Heart left ventricle (tissue), 16 donors: ENCODE results near the gene TLCD3A. TPM values are rescaled to one million over a fixed set of nuclear protein-coding genes. Genes with fewer than 3 reads are reported as not detected.
A peak's percentile ranks its signal among the peaks of the same experiment; 100 is the strongest.

Experiments
- ATAC-seq, 4 donors: fragments of 200-7000 bp; cut with Tn5 transposase; one replicate each; pipeline ENCODE4 v1.9.1; 2020 to 2022; ENCODE audit warnings: moderate library complexity in 4 of 4, mild to moderate bottlenecking in 3 of 4, moderate number of reproducible peaks in 1 of 4
- DNase-seq, 5 donors: peaks; one replicate each; pipeline ENCODE4 v3.0.0-alpha.2; 2020
- H3K27ac ChIP-seq, 12 donors: fragments of 200-600 bp; sonication (generic) in 4 of 12; one replicate each; pipeline versions ENCODE4 v1.5.0 to v1.8.0; 2016 to 2022; ENCODE audit warnings: mild to moderate bottlenecking in 2 of 12
- H3K27me3 ChIP-seq, 9 donors: fragments of 200-600 bp; sonication (generic) in 2 of 9; one replicate each; pipeline versions ENCODE4 v1.5.1 to v1.8.0; 2016 to 2022; ENCODE audit warnings: mild to moderate bottlenecking in 3 of 9
- H3K36me3 ChIP-seq, 9 donors: fragments of 200-600 bp; sonication (generic) in 2 of 9; one replicate each; pipeline versions ENCODE4 v1.5.0 to v1.8.0; 2018 to 2022; ENCODE audit warnings: mild to moderate bottlenecking in 2 of 9
- H3K4me1 ChIP-seq, 12 donors: fragments of 200-600 bp; sonication (generic) in 4 of 12; one replicate each; pipeline versions ENCODE4 v1.5.0 to v1.8.0; 2016 to 2022; ENCODE audit warnings: mild to moderate bottlenecking in 3 of 12
- H3K4me3 ChIP-seq, 12 donors: fragments of 200-600 bp; sonication (generic) in 4 of 12; one replicate each; pipeline versions ENCODE4 v1.5.0 to v1.8.0; 2017 to 2022; ENCODE audit warnings: mild to moderate bottlenecking in 9 of 12, moderate library complexity in 4 of 12
- H3K9me3 ChIP-seq, 12 donors: fragments of 200-600 bp; sonication (generic) in 4 of 12; one replicate each; pipeline versions ENCODE4 v1.5.0 to v1.8.0; 2016 to 2022; ENCODE audit warnings: mild to moderate bottlenecking in 1 of 12
- CTCF ChIP-seq, 12 donors: fragments of 200-600 bp; sonication (generic) in 4 of 12; IDR thresholded peaks; one replicate each; pipeline versions ENCODE4 v1.5.0 to v1.8.0; 2018 to 2022; ENCODE audit warnings: antibody characterized with exemption in 12 of 12, mild to moderate bottlenecking in 5 of 12
- POLR2A ChIP-seq, 2 donors: fragments of 450-650 bp; IDR thresholded peaks; one replicate each; pipeline ENCODE4 v1.6.1; 2017; ENCODE audit warnings: antibody characterized with exemption in 2 of 2, mild to moderate bottlenecking in 2 of 2, moderate library complexity in 2 of 2
- WGBS, 4 donors: extraction: QIAGEN DNeasy Blood & Tissue Kit in 2 of 4; methylation state at CpG; one replicate each; pipeline versions ENCODE4 v1.1.5 to v1.1.7; 2013 to 2018; 5-methylcytosine and 5-hydroxymethylcytosine counted together
- intact Hi-C, 10 donors: fragments of 100-400 bp; cut with DNase I; formaldehyde crosslinking; loops; one replicate each; pipeline versions ENCODE4 v1.11.1 to v1.14.2; 2022
- polyA plus RNA-seq, 2 donors: library from polyadenylated mRNA; stranded (reverse); fragments of 200-250 nt; gene quantifications; one replicate each; pipeline ENCODE4 v1.2.3, GENCODE V29; 2013
- total RNA-seq, 9 donors: library from RNA; depleted of rRNA in 2 of 9; stranded (reverse); fragments of >200 nt in 2 of 9; fragmentation: NEBNext Ultra II Directional in 3 of 9; extraction: Animal tissue kit (Norgen Biotek cat#: 25700) in 3 of 9; gene quantifications; one replicate each; pipeline versions ENCODE4 v1.1.0 to v1.2.4, GENCODE V29; 2016 to 2023
- donor health status: ischemic (EF 13 %, LVEDD 7.1; RV severe dilation, severe dysfunction).
- donor health status: healthy with polysubstance abuse.
- donor health status: DM: no; HTN: yes; CAD: no.
- donor health status: DM: no; HTN: no; CAD: no.
- donor health status: ischemic (EF 25% LVEDD 6.9; RV normal size, moderate dysfunction).
- donor health status: ischemic (EF 25% LVEDD 5.7; RV mildly dilated, moderate dysfunction).
- donor health status: healthy.
- donor health status: DM: yes; HTN: yes; CAD: no.
- donor health status: ischemic (EF 35%, LVEDD 5.7; RV mildly dilated, moderate dysfunction).
- donor health status: nonischemic (EF 11% LVEDD 7.7; RV severe dilation, severe dysfunction).
- donor health status: DM: yes; HTN: yes; CAD: no.
- donor health status: PGD.
- donor health status: ischemic (EF 29% LVEDD 5.4; RV normal size, mild dysfunction).
- donor health status: nonischemic (EF 23%, LVEDD 6.1; RV moderate dilation, normal function).

Gene TLCD3A
- total and polyA plus RNA-seq, 11 donors, result 0.76 to 4.7 (median 2.9) TPM

DNA sequence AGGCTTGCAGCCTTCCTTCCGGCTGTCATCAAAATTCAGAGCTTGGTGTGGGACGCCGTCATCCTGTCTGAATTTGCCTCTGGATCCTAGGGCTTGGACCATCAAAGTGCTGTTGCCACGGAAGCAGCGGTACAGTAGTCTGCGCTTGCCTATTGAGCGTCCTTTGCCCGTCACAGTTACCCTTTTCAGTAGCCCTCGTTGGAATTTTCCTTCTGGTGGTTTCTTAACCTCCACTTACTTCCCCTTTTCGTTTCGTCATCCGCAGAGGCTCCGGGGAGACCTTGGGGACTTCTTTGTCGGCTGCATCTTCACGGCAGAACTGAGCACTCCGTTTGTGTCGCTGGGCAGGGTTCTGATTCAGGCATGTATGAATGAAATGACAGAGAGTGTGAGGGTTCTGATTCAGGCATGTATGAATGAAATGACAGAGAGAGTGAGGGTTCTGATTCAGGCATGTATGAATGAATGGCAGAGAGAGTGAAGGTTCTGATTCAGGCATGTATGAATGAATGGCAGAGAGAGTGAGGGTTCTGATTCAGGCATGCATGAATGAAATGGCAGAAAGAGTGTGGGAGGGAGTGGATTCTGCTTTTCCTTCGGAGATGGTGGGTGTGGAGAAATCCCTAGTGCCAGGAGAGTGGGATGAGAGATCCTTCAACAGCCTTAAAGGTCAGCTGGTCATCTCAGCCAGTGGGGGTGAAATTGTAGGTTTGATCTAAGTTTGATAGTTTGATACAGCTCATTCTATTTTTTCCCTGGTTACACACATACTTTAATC, 8.0 kb downstream of the TLCD3A start:
- Histone ChIP-seq H3K4me1 (peaks cover 0 to 12% (median 0%) of the 10 kb centered on the region in 12 donors), H3K27me3 (no peaks in the 10 kb centered on the region), H3K36me3 (peaks cover 0 to 78% (median 55%) of the 10 kb centered on the region in 9 donors), H3K4me3 (no peak overlapping the region), H3K9me3 (no peaks in the 10 kb centered on the region), H3K27ac (no peak overlapping the region)
- WGBS, 4 donors, result 78 to 88% (median 84%) methylated on average over 18 of the region's 18 CpGs
- ATAC-seq (peak in 2 of 4 donors; percentile 41 to 51), DNase-seq (no peak)
- TF ChIP-seq CTCF (IDR thresholded peaks at IDR 0.05), result no peak
- TF ChIP-seq POLR2A (IDR thresholded peaks at IDR 0.05), result no peak
- intact Hi-C loops, result no loop called here

DNA sequence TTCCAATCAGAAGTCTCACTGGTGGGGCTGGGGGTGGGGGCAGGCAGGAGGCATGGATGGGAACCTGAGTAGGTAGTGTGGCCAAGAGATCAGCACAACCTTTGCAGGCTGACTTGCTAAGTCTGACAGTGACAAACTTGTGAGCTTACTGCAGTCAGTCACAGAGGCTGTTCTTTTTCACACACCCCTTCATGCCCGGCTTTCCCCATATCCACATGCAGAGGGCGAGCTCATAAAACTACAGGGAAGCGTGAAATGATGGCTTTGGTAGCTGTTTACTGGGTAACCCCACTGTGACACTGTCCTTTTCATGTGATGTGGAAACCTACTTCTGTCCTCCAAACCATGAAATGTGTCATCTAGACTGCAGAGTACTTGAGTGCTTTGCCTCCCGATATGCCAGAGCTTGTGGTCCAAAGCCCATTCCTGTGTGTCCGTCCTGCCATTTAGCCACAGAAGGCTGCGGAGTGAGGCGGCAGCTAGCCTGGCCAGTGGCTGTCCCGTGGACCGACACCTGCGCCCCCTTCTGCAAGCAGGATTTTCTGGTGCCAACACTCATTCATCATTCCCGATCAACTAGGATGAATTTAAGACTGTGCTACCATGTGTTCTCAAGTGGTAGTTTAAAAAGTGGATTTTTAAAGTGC, 9.9 kb downstream of the TLCD3A start:
- H3K27ac ChIP-seq, result no peak overlapping the region
- ATAC-seq (no peak), DNase-seq (no peak)
- H3K4me3 ChIP-seq, result no peak overlapping the region
- H3K36me3 ChIP-seq, result peaks cover 0 to 96% (median 73%) of the 10 kb centered on the region in 9 donors
- no peaks in the 10 kb centered on the region for H3K27me3 ChIP-seq
- TF ChIP-seq POLR2A (IDR thresholded peaks at IDR 0.05) (no peak), CTCF (IDR thresholded peaks at IDR 0.05) (no peak)
- H3K9me3 ChIP-seq, result no peaks in the 10 kb centered on the region
- peaks cover 0 to 12% (median 0%) of the 10 kb centered on the region in 12 donors for H3K4me1 ChIP-seq
- 88 to 97% (median 92%) methylated on average over 11 of the region's 11 CpGs for WGBS, 4 donors
- intact Hi-C loops, result no loop called here

DNA sequence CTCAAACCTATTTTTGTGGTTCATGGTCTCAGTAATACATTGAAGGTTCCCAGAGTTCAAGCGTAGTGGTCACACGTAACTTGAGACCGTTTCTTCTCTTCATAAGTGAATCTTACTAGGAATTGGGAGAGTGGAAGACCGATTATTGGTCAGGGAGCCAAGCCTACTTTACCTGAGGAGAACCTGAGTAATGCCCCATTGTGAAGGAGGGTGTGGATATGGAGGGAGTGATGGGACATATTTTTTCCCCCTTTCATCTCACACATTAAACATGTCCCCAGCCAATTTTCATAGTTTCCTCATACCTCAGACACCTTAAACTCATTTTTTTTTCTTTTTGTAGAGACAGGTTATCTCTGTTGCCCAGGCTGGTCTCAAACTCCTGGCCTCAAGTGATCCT, 10.7 kb downstream of the TLCD3A start:
- Histone ChIP-seq H3K9me3 (no peaks in the 10 kb centered on the region), H3K27me3 (no peaks in the 10 kb centered on the region), H3K27ac (no peak overlapping the region), H3K4me1 (peaks cover 0 to 12% (median 0%) of the 10 kb centered on the region in 12 donors), H3K36me3 (peaks cover 0 to 99% (median 79%) of the 10 kb centered on the region in 9 donors), H3K4me3 (no peak overlapping the region)
- 94 to 96% (median 95%) methylated on average over 4 of the region's 4 CpGs for WGBS, 4 donors
- DNase-seq (no peak), ATAC-seq (no peak)
- intact Hi-C loops, result no loop called here
- TF ChIP-seq CTCF (IDR thresholded peaks at IDR 0.05), result no peak

DNA sequence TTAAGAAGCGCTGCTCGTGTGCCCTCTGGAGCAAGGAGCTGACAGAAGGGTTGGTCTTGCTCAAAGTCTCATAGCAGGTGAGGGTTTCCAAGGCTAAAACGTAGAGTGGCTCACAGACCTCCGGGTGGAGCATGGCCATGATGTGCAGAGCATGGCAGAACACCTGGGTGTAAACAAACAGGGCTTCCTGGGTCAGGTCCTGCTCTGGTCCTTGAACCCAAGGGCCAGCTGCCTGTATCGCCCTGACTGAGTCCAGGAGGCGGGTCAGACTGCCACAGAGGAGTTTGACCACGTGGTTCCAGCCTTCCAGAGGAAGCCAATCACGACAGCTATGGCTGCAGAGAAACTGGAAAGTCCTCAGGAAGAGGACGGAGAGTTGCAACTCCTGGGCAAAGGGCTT, 12.5 kb downstream of the TLCD3A start:
- Histone ChIP-seq H3K36me3 (peaks cover 0 to 82% (median 72%) of the 10 kb centered on the region in 9 donors), H3K27me3 (no peaks in the 10 kb centered on the region), H3K4me1 (peaks cover 0 to 8% (median 0%) of the 10 kb centered on the region in 12 donors), H3K27ac (no peak overlapping the region), H3K4me3 (no peak overlapping the region), H3K9me3 (no peaks in the 10 kb centered on the region)
- ATAC-seq (no peak), DNase-seq (no peak)
- WGBS, 4 donors, result 77 to 92% (median 83%) methylated on average over 4 to 9 of the region's 9 CpGs
- intact Hi-C loops, result no loop called here
- no peak for TF ChIP-seq CTCF (IDR thresholded peaks at IDR 0.05)
- TF ChIP-seq POLR2A (IDR thresholded peaks at IDR 0.05), result no peak
